ENCODE measurements around the gene RTKN. TPM values are rescaled to one million over a fixed set of nuclear protein-coding genes. Genes with fewer than 3 reads are reported as not detected.
"Not testable (repeated sequence)": the region's sequence is repeated elsewhere in the genome, so short reads cannot be mapped to it uniquely, and the experiment has no call there.

Gene RTKN
- polyA plus RNA-seq, 2 of the 4 experiments (the other 2 are of a cell fraction) = 15.1 to 20.1 TPM

GRCh38 chr2:74488643-74489481 is 47.1 kb upstream of the RTKN start:
- no peak for TF ChIP-seq CHD2 (IDR thresholded peaks at IDR 0.05; ENCODE audit: low read length, partially characterized antibody)
- no peak for TF ChIP-seq ATOH8 (CRISPR knock-in tag; IDR thresholded peaks at IDR 0.05; ENCODE audit: low read depth)
- TF ChIP-seq POLR2AphosphoS2 (conservative IDR thresholded peaks at IDR 0.05; ENCODE audit: low read length) = no peak
- TF ChIP-seq MYC (IDR thresholded peaks at IDR 0.05; ENCODE audit: borderline replicate concordance, low read length) = no peak
- no peak for TF ChIP-seq ZNF302 (CRISPR knock-in tag; IDR thresholded peaks at IDR 0.05)
- no peak for TF ChIP-seq REST (IDR thresholded peaks at IDR 0.05)
- no peak for TF ChIP-seq HMGXB4 (CRISPR knock-in tag; IDR thresholded peaks at IDR 0.05; ENCODE audit: borderline replicate concordance)
- no peak for TF ChIP-seq SMC3 (IDR thresholded peaks at IDR 0.05)
- no peak for TF ChIP-seq FOXS1 (CRISPR knock-in tag; IDR thresholded peaks at IDR 0.05)

GRCh38 chr2:74486141-74486540 is 44.4 kb upstream of the RTKN start:
- H3K4me2 ChIP-seq = no peak overlapping the region
- WGBS (ENCODE audit: missing lambda C conversion rate) = 91% methylated on average over 2 of the region's 2 CpGs
- H3K9me3 ChIP-seq = no peaks in the 10 kb centered on the region
- H3K4me3 ChIP-seq = no peak overlapping the region
- FAIRE-seq (no peak), DNase-seq (ENCODE audit: low read depth in 1 of 2, low spot score in 1 of 2) (no peak), ATAC-seq (no peak)
- H3K4me1 ChIP-seq = peaks cover 15% of the 10 kb centered on the region
- POLR2A ChIA-PET = no interaction called here
- TF ChIP-seq NPAS2 (CRISPR knock-in tag; IDR thresholded peaks at IDR 0.05; ENCODE audit: borderline replicate concordance) (no peak), ESRRA (IDR thresholded peaks at IDR 0.05; ENCODE audit: borderline replicate concordance, low read length) (no peak), ZFP36 (IDR thresholded peaks at IDR 0.05; ENCODE audit: borderline replicate concordance, partially characterized antibody) (no peak), BHLHE40 (IDR thresholded peaks at IDR 0.05; ENCODE audit: low read depth, low read length) (no peak), PHF8 (IDR thresholded peaks at IDR 0.05; ENCODE audit: borderline replicate concordance, low read depth) (no peak), CTCF (IDR thresholded peaks at IDR 0.05) (no peak), FOXS1 (CRISPR knock-in tag; IDR thresholded peaks at IDR 0.05) (no peak), PBX3 (IDR thresholded peaks at IDR 0.05) (no peak), ZSCAN20 (CRISPR knock-in tag; IDR thresholded peaks at IDR 0.05) (no peak)
- no peak overlapping the region for H3K27ac ChIP-seq
- CTCF ChIA-PET = interaction anchor here (8.2 to 13.8 kb wide), 2 partner anchors 12 to 101 kb away, joined by 152 to 184 read pairs; partner anchors contain the start of gene LBX2

More at GRCh38 chr2:74488643-74489481, 47.1 kb upstream of the RTKN start:
- peak; percentile 56 to 59; a peak in 5 of 6 replicates for ATAC-seq
- CTCF ChIA-PET = interaction anchor here (0.6 to 13.8 kb wide), 9 partner anchors 9 to 156 kb away, joined by 3 to 184 read pairs (median 4); partner anchors contain the start of genes INO80B, LBX2 and PCGF1
- FAIRE-seq = no peak
- POLR2A ChIA-PET = interaction anchor here (0.9 to 1.7 kb wide), 3 partner anchors 12 to 41 kb away, joined by 4 to 5 read pairs (median 4); partner anchors contain the start of genes AUP1 and HTRA2
- no peak overlapping the region for H3K27ac ChIP-seq
- no peak for DNase-seq (ENCODE audit: low read depth in 1 of 2, low spot score in 1 of 2)
- no peak overlapping the region for H3K4me3 ChIP-seq
- no peaks in the 10 kb centered on the region for H3K9me3 ChIP-seq
- H3K4me1 ChIP-seq = peaks cover 4% of the 10 kb centered on the region; the same call in 2 of the 3 replicates
- WGBS (ENCODE audit: missing lambda C conversion rate) = 93% methylated on average over 9 of the region's 9 CpGs
- no peak overlapping the region for H3K4me2 ChIP-seq

GRCh38 chr2:74483675-74484164 is 42.0 kb upstream of the RTKN start:
- CTCF ChIA-PET = interaction anchor here (0.6 to 13.8 kb wide), 24 partner anchors 10 to 126 kb away, joined by 3 to 184 read pairs (median 8); partner anchors contain the start of genes AUP1, DQX1, HTRA2 and INO80B
- not testable (repeated sequence) for DNase-seq (ENCODE audit: low read depth in 1 of 2, low spot score in 1 of 2); ATAC-seq; H3K9me3 ChIP-seq; FAIRE-seq
- peaks cover 20% of the 10 kb centered on the region for H3K4me1 ChIP-seq
- 70% methylated on average over 19 of the region's 19 CpGs for WGBS (ENCODE audit: missing lambda C conversion rate)
- H3K4me3 ChIP-seq = peak overlapping the region; percentile 70
- POLR2A ChIA-PET = interaction anchor here (0.8 to 3.1 kb wide), 10 partner anchors 11 to 107 kb away, joined by 3 to 28 read pairs (median 8); partner anchors contain the start of genes INO80B, MRPL53, PCGF1 and WBP1
- H3K27ac ChIP-seq = peak overlapping the region; percentile 85 to 97
- peak overlapping the region; percentile 83 for H3K4me2 ChIP-seq

Data from A549 (cell line).